K562 treated with DMSO at 1 percent for 48 hours (cell line): ENCODE data around the gene ZGLP1. TPM values are rescaled to one million over a fixed set of nuclear protein-coding genes. Genes with fewer than 3 reads are reported as not detected.

Experiments
- total RNA-seq: library from RNA; unstranded; fragments of 300-600 nt; gene quantifications from 2 replicates; pipeline ENCODE4 v1.2.3, GENCODE V29; 2022; ENCODE audit warnings: low replicate concordance; ENCODE audit errors: extremely low read depth

The ZGLP1 gene
- total RNA-seq, result not detected in 2 replicates

GRCh38 chr19:10309423-10309822 is at the start of gene ZGLP1:
ZGLP1 (minus strand) TSS chr19:10309815.

GRCh38 chr19:10339380-10339960 is 29.9 kb upstream of the ZGLP1 start, which contains the start of gene ICAM3:
ICAM3 (minus strand) TSS chr19:10339624; CDS start chr19:10339614, 10 bp downstream.

DNA sequence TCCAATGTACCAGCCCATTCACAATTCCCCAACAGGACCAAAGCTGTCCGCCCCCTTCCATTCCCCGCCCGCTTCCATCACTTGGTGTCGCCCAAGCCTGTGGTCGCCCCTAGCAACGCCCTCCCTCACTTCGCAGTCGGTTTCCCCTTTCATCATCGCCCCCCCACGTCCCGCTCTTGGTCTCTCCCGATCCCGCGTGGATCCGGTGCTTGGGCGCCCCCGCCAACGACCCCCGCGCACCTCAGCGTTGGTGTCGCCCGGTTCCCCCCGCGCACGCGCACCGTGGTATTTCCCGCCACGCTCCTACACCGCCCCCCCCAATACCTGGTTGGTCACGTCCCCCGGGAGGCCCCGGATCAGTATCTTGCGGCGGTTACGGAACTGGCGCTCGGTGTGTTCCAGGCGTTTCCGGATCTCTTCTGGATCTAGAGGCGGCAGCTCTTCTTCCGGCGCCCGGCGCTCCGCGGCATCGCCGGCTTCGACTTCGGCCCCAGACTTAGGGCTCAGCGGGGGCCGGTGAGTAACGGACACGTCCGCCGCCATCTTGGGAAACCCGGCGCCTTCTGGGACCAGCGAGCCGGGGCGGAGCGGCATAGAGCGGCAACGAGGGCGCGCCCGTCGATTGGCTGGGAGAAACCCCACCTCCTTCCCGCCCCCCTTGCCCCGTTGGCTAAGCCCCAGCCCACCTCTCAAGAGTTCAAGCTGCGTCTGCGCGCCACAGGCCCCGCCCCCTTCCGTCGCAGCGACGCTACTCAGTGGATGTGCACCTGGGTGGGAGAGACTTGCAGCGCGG is 23.5 kb upstream of the ZGLP1 start, which contains the start of gene RAVER1:
Gene RAVER1 (minus strand): TSS at position 565 of the 793 bp plus-strand sequence. CDS start 22 bp downstream, at position 543.

DNA sequence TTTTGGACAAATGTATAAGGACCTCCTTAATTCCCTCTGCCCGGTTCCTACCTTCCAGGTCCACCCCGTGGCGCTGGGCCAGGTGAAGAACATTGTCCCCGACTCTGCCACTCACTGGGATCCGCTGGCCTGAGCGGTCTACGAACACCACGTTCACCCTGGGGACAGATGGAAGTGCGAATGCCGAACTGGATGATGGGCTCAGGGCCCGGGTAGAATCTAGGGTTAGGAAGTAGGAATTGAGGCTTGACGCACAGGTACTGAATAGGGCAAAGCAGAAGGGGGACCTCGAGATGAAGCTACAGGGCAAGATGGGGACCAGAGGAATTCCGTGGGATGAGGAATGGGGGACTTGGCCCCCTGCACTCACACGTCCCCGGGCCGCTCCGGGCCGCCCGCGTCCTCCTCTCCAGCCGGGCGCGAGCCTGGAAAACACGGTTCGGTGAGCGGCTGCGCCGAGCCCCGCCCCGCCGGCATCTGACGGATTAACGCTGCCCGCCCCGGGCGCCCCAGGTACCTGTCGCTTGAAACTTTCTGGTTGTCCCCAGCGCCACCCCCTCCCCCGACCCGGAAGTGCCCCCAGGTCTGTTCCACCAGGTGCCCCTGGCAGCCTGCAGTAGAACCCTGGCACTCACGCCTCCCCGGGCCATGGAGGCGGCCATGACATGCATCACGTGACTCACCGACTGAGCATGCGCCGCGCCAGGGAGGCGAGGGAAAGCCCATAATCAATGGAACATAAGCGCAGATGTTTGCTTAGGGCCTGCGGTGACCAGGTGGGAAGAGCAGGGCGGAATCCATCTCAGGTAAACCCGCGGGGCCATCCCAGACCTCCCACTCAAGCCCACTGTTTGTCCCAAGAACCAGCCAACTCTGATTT is 6.0 kb upstream of the ZGLP1 start, which contains the start of gene FDX2:
Gene FDX2 (minus strand): TSS at position 681 of the 880 bp plus-strand sequence. CDS start 19 bp downstream, at position 662.

GRCh38 chr19:10289836-10290356 is 19.7 kb downstream of the ZGLP1 start, which contains the start of gene ICAM5:
ICAM5 (plus strand) TSS chr19:10289952; CDS start chr19:10290044, 92 bp downstream.

DNA sequence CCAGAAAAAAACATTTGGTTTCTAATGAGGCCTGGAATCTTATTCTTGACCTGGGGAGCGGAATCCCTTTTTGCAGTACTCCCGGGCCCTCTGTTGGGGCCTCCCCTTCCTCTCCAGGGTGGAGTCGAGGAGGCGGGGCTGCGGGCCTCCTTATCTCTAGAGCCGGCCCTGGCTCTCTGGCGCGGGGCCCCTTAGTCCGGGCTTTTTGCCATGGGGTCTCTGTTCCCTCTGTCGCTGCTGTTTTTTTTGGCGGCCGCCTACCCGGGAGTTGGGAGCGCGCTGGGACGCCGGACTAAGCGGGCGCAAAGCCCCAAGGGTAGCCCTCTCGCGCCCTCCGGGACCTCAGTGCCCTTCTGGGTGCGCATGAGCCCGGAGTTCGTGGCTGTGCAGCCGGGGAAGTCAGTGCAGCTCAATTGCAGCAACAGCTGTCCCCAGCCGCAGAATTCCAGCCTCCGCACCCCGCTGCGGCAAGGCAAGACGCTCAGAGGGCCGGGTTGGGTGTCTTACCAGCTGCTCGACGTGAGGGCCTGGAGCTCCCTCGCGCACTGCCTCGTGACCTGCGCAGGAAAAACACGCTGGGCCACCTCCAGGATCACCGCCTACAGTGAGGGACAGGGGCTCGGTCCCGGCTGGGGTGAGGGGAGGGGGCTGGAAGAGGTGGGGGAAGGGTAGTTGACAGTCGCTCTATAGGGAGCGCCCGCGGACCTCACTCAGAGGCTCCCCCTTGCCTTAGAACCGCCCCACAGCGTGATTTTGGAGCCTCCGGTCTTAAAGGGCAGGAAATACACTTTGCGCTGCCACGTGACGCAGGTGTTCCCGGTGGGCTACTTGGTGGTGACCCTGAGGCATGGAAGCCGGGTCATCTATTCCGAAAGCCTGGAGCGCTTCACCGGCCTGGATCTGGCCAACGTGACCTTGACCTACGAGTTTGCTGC is 22.5 kb downstream of the ZGLP1 start, which contains the start of gene ICAM4:
Gene ICAM4 (plus strand): TSS at position 153 of the 935 bp plus-strand sequence. CDS start 58 bp downstream, at position 211.

DNA sequence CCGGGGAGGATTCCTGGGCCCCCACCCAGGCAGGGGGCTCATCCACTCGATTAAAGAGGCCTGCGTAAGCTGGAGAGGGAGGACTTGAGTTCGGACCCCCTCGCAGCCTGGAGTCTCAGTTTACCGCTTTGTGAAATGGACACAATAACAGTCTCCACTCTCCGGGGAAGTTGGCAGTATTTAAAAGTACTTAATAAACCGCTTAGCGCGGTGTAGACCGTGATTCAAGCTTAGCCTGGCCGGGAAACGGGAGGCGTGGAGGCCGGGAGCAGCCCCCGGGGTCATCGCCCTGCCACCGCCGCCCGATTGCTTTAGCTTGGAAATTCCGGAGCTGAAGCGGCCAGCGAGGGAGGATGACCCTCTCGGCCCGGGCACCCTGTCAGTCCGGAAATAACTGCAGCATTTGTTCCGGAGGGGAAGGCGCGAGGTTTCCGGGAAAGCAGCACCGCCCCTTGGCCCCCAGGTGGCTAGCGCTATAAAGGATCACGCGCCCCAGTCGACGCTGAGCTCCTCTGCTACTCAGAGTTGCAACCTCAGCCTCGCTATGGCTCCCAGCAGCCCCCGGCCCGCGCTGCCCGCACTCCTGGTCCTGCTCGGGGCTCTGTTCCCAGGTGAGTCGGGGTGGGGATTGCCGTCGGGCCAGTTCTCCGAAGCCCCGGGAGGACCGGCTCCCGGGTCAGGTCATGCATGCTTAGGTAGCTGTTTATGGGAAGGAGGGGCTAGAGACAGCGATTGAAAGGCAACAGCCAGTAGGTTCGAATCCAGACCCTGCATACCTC is 38.8 kb downstream of the ZGLP1 start, which contains the start of gene ICAM1:
Gene ICAM1 (plus strand): TSS at position 505 of the 779 bp plus-strand sequence. CDS start 40 bp downstream, at position 545.

Other genes starting within 250 kb of the ZGLP1 start
- gene SHFL, start 223.5 kb downstream of the ZGLP1 start, total RNA-seq, result not detected in 2 replicates
- not detected in 2 replicates for gene ANGPTL6, start 207.1 kb downstream of the ZGLP1 start, total RNA-seq
- gene PPAN, start 203.5 kb downstream of the ZGLP1 start, total RNA-seq, result not detected in 2 replicates
- gene P2RY11, start 198.1 kb downstream of the ZGLP1 start, total RNA-seq, result not detected in 2 replicates
- gene EIF3G, start 189.9 kb downstream of the ZGLP1 start, total RNA-seq, result not detected in 2 replicates
- 271 TPM in 1 of 2 replicates, not detected in the other for gene DNMT1, start 114.9 kb downstream of the ZGLP1 start, total RNA-seq
- not detected in 2 replicates for gene S1PR2, start 78.5 kb downstream of the ZGLP1 start, total RNA-seq
- not detected in 2 replicates for gene MRPL4, start 57.6 kb downstream of the ZGLP1 start, total RNA-seq
- 228 TPM in 1 of 2 replicates, not detected in the other for gene ICAM1, start 38.7 kb downstream of the ZGLP1 start, total RNA-seq
- gene ICAM4, start 22.9 kb downstream of the ZGLP1 start, total RNA-seq, result not detected in 2 replicates
- gene ICAM5, start 19.9 kb downstream of the ZGLP1 start, total RNA-seq, result not detected in 2 replicates
- not detected in 2 replicates for gene FDX2, start 6.2 kb upstream of the ZGLP1 start, total RNA-seq
- not detected in 2 replicates for gene RAVER1, start 23.7 kb upstream of the ZGLP1 start, total RNA-seq
- gene ICAM3, start 29.8 kb upstream of the ZGLP1 start, total RNA-seq, result not detected in 2 replicates
- gene TYK2, start 70.8 kb upstream of the ZGLP1 start, total RNA-seq, result 316 TPM in 1 of 2 replicates, not detected in the other
- not detected in 2 replicates for gene CDC37, start 93.7 kb upstream of the ZGLP1 start, total RNA-seq
- not detected in 2 replicates for gene PDE4A, start 110.7 kb upstream of the ZGLP1 start, total RNA-seq
- gene KEAP1, start 193.5 kb upstream of the ZGLP1 start, total RNA-seq, result not detected in 2 replicates
- not detected in 2 replicates for gene S1PR5, start 207.6 kb upstream of the ZGLP1 start, total RNA-seq
- gene ATG4D, start 234.1 kb upstream of the ZGLP1 start, total RNA-seq, result not detected in 2 replicates